ENCODE results near the gene SDK1.

- TF ChIP-seq POLR2A (IDR thresholded peaks at IDR 0.05; ENCODE audit: low read length) (no peak), GATA1 (IDR thresholded peaks at IDR 0.05; ENCODE audit: low read depth, low read length) (no peak)
These were observed 459.6 kb downstream of the SDK1 start for GRCh38 chr7:3760651-3761050.
